Panc1 (cell line): ENCODE data around the gene MAPK11.

ENCODE experiments used
- CTCF ChIP-seq: fragments of 450-650 bp; IDR thresholded peaks from 2 replicates; pipeline ENCODE4 v1.5.1; 2017; ENCODE audit warnings: mild to moderate bottlenecking
- POLR2AphosphoS5 ChIP-seq: IDR thresholded peaks from 2 replicates; pipeline ENCODE4 v1.6.1; 2012; ENCODE audit warnings: mild to moderate bottlenecking, low read depth, low read length, moderate library complexity
- REST ChIP-seq, 2 experiments: IDR thresholded peaks; 2 replicates each; pipeline ENCODE4 v1.6.1; 2011 to 2012; ENCODE audit warnings: low read depth in 2 of 2, control low read depth in 1 of 2, low read length in 1 of 2, mild to moderate bottlenecking in 1 of 2, moderate library complexity in 1 of 2; ENCODE audit not compliant: insufficient read depth in 1 of 2

GRCh38 chr22:50309601-50309991 is 39.4 kb upstream of the MAPK11 start:
- TF ChIP-seq CTCF: no peak
- TF ChIP-seq POLR2AphosphoS5: no peak
- no peak for TF ChIP-seq REST (IDR thresholded peaks at IDR 0.05; ENCODE audit: insufficient read depth in 1 of 2, low read depth in 2 of 2, low read length in 1 of 2)
